Heart left ventricle (tissue), 16 donors: ENCODE measurements around the gene KERA. TPM values are rescaled to one million over a fixed set of nuclear protein-coding genes. Genes with fewer than 3 reads are reported as not detected.

Experiments
- ATAC-seq, 4 donors: fragments of 200-7000 bp; cut with Tn5 transposase; one replicate each; pipeline ENCODE4 v1.9.1; 2020 to 2022; ENCODE audit warnings: moderate library complexity in 4 of 4, mild to moderate bottlenecking in 3 of 4, moderate number of reproducible peaks in 1 of 4
- DNase-seq, 5 donors: peaks; one replicate each; pipeline ENCODE4 v3.0.0-alpha.2; 2020
- H3K27ac ChIP-seq, 12 donors: fragments of 200-600 bp; sonication (generic) in 4 of 12; one replicate each; pipeline versions ENCODE4 v1.5.0 to v1.8.0; 2016 to 2022; ENCODE audit warnings: mild to moderate bottlenecking in 2 of 12
- H3K27me3 ChIP-seq, 9 donors: fragments of 200-600 bp; sonication (generic) in 2 of 9; one replicate each; pipeline versions ENCODE4 v1.5.1 to v1.8.0; 2016 to 2022; ENCODE audit warnings: mild to moderate bottlenecking in 3 of 9
- H3K36me3 ChIP-seq, 9 donors: fragments of 200-600 bp; sonication (generic) in 2 of 9; one replicate each; pipeline versions ENCODE4 v1.5.0 to v1.8.0; 2018 to 2022; ENCODE audit warnings: mild to moderate bottlenecking in 2 of 9
- H3K4me1 ChIP-seq, 12 donors: fragments of 200-600 bp; sonication (generic) in 4 of 12; one replicate each; pipeline versions ENCODE4 v1.5.0 to v1.8.0; 2016 to 2022; ENCODE audit warnings: mild to moderate bottlenecking in 3 of 12
- H3K4me3 ChIP-seq, 12 donors: fragments of 200-600 bp; sonication (generic) in 4 of 12; one replicate each; pipeline versions ENCODE4 v1.5.0 to v1.8.0; 2017 to 2022; ENCODE audit warnings: mild to moderate bottlenecking in 9 of 12, moderate library complexity in 4 of 12
- H3K9me3 ChIP-seq, 12 donors: fragments of 200-600 bp; sonication (generic) in 4 of 12; one replicate each; pipeline versions ENCODE4 v1.5.0 to v1.8.0; 2016 to 2022; ENCODE audit warnings: mild to moderate bottlenecking in 1 of 12
- POLR2A ChIP-seq, 2 donors: fragments of 450-650 bp; IDR thresholded peaks; one replicate each; pipeline ENCODE4 v1.6.1; 2017; ENCODE audit warnings: antibody characterized with exemption in 2 of 2, mild to moderate bottlenecking in 2 of 2, moderate library complexity in 2 of 2
- WGBS, 4 donors: extraction: QIAGEN DNeasy Blood & Tissue Kit in 2 of 4; methylation state at CpG; one replicate each; pipeline versions ENCODE4 v1.1.5 to v1.1.7; 2013 to 2018; 5-methylcytosine and 5-hydroxymethylcytosine counted together
- intact Hi-C, 10 donors: fragments of 100-400 bp; cut with DNase I; formaldehyde crosslinking; loops; one replicate each; pipeline versions ENCODE4 v1.11.1 to v1.14.2; 2022
- polyA plus RNA-seq, 2 donors: library from polyadenylated mRNA; stranded (reverse); fragments of 200-250 nt; gene quantifications; one replicate each; pipeline ENCODE4 v1.2.3, GENCODE V29; 2013
- total RNA-seq, 9 donors: library from RNA; depleted of rRNA in 2 of 9; stranded (reverse); fragments of >200 nt in 2 of 9; fragmentation: NEBNext Ultra II Directional in 3 of 9; extraction: Animal tissue kit (Norgen Biotek cat#: 25700) in 3 of 9; gene quantifications; one replicate each; pipeline versions ENCODE4 v1.1.0 to v1.2.4, GENCODE V29; 2016 to 2023
- TF ChIP-seq, protein P1 (sequence below), 12 donors: fragments of 200-600 bp; sonication (generic) in 4 of 12; IDR thresholded peaks; one replicate each; pipeline versions ENCODE4 v1.5.0 to v1.8.0; 2018 to 2022; ENCODE audit warnings: antibody characterized with exemption in 12 of 12, mild to moderate bottlenecking in 5 of 12
- donor health status: ischemic (EF 13 %, LVEDD 7.1; RV severe dilation, severe dysfunction).
- donor health status: healthy with polysubstance abuse.
- donor health status: DM: no; HTN: yes; CAD: no.
- donor health status: DM: no; HTN: no; CAD: no.
- donor health status: ischemic (EF 25% LVEDD 6.9; RV normal size, moderate dysfunction).
- donor health status: ischemic (EF 25% LVEDD 5.7; RV mildly dilated, moderate dysfunction).
- donor health status: healthy.
- donor health status: DM: yes; HTN: yes; CAD: no.
- donor health status: ischemic (EF 35%, LVEDD 5.7; RV mildly dilated, moderate dysfunction).
- donor health status: nonischemic (EF 11% LVEDD 7.7; RV severe dilation, severe dysfunction).
- donor health status: DM: yes; HTN: yes; CAD: no.
- donor health status: PGD.
- donor health status: ischemic (EF 29% LVEDD 5.4; RV normal size, mild dysfunction).
- donor health status: nonischemic (EF 23%, LVEDD 6.1; RV moderate dilation, normal function).

Gene KERA
- total and polyA plus RNA-seq, 11 donors: not detected

DNA sequence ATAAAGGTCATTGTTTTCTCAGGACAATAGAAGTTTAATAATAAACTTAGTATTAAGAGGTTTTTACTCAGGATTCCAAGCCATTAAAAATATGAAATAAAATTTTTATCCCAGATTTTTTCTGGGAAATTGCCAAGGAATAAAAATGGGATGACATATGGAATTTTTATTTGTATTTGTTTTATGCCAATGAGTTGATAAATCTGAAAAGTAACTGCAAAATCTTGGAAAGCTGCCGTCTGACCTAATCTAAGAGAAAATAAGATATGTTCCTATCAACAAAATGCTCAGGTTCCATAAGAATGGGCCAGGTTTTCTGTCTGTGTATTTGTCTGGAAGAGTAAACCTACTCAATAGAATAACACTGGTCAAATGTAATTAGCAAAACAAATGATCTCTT, 22.2 kb upstream of the KERA start:
- Histone ChIP-seq H3K27me3 (no peaks in the 10 kb centered on the region), H3K36me3 (no peaks in the 10 kb centered on the region), H3K4me1 (peaks cover 0 to 5% (median 0%) of the 10 kb centered on the region in 12 donors), H3K9me3 (no peaks in the 10 kb centered on the region), H3K27ac (no peak overlapping the region), H3K4me3 (no peak overlapping the region)
- 57 to 81% (median 69%) methylated on average over 1 of the region's 1 CpG for WGBS, 4 donors
- DNase-seq: no peak
- no peak for ATAC-seq
- intact Hi-C loops: no loop called here
- TF ChIP-seq POLR2A (IDR thresholded peaks at IDR 0.05): no peak
- TF ChIP-seq, protein P1, sequence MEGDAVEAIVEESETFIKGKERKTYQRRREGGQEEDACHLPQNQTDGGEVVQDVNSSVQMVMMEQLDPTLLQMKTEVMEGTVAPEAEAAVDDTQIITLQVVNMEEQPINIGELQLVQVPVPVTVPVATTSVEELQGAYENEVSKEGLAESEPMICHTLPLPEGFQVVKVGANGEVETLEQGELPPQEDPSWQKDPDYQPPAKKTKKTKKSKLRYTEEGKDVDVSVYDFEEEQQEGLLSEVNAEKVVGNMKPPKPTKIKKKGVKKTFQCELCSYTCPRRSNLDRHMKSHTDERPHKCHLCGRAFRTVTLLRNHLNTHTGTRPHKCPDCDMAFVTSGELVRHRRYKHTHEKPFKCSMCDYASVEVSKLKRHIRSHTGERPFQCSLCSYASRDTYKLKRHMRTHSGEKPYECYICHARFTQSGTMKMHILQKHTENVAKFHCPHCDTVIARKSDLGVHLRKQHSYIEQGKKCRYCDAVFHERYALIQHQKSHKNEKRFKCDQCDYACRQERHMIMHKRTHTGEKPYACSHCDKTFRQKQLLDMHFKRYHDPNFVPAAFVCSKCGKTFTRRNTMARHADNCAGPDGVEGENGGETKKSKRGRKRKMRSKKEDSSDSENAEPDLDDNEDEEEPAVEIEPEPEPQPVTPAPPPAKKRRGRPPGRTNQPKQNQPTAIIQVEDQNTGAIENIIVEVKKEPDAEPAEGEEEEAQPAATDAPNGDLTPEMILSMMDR (IDR thresholded peaks at IDR 0.05): no peak

DNA sequence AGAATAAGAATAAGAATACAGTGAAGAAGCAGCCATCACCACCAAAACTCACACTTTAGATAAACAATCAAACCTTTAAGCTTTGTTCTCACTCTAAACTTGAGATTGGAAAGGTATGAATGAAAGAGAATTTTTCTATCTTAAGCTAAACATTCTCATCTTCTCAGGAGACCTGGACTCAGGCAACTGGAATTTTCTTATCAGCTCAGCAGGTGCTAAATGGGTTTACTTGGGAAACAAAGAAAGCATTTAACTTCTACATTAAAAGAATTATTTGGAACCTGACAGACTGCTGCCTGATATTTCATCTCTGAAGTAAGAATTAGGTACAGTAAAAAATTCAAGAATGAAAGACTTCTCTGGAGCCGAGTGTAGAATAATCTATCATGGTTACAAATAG, 20.7 kb upstream of the KERA start:
- ATAC-seq (no peak), DNase-seq (no peak)
- no peak overlapping the region for H3K27ac ChIP-seq
- TF ChIP-seq, protein P1 (IDR thresholded peaks at IDR 0.05): no peak
- no peak for TF ChIP-seq POLR2A (IDR thresholded peaks at IDR 0.05)
- peaks cover 0 to 6% (median 0%) of the 10 kb centered on the region in 12 donors for H3K4me1 ChIP-seq
- no peak overlapping the region for H3K4me3 ChIP-seq
- no peaks in the 10 kb centered on the region for H3K36me3 ChIP-seq
- no peaks in the 10 kb centered on the region for H3K27me3 ChIP-seq
- no peaks in the 10 kb centered on the region for H3K9me3 ChIP-seq
- 47 to 61% (median 56%) methylated on average over 1 of the region's 1 CpG for WGBS, 4 donors
- intact Hi-C loops: no loop called here

DNA sequence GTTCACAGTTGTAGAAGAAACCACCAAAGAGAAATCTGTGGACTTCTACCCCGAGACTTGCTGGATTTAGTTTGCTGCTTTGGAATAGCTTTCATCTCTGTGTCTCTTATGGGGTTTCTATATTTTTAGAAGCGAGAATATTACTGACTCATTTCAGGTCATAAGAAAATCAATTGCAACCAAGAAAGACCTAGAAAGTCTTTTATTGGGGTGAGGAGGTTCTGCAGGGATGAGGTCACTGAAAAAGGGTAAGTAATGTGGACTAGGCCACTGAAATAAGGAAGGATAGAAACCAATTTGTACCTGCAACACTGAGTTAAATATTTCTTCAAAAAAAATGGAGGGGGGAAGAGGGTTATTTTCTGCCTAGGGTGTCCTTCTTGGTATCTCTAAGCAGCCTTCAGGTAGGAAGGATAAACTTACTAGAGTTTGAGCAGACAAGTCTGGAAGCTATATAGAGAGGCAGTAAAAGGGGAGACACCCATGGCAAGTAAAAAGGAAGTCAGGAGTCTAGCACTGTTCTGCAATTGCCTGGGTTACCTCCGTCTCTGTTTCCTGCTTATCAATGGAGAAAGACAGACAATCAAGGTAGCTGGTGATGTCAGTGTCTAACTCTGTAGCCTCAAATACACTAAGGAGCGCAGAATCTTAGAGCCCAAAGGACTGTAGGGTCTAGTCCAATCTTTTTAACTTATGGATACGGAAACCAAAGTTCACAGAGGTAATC, 19.6 kb upstream of the KERA start:
- no peak for DNase-seq

DNA sequence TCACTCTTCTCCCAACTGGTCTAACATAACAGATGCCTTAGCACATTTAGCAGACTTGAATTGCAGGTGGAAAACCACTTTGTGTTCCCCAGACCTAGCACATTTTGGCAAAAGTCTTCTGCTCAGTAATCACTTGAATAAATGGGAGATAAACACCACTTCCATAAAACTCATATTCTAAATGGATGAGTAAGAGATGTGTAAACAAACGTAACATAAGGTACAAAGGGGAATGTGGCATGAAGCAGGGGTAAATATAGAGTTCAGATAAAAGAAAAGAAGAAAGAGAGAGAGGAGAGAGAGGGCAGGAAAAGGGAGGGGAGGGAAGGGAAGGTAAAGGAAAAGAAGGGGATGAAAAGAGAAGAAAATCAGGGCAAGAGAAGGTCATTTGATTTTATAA, 17.0 kb upstream of the KERA start:
- DNase-seq (no peak), ATAC-seq (peak in 2 of 4 donors; percentile 26 to 28)
- Histone ChIP-seq H3K4me3 (peak overlapping the region in 3 of 12 donors; percentile 17 to 33 (median 25)), H3K9me3 (no peaks in the 10 kb centered on the region), H3K36me3 (no peaks in the 10 kb centered on the region), H3K27ac (peak overlapping the region in 7 of 12 donors; percentile 1 to 68 (median 47)), H3K4me1 (peaks cover 0 to 6% (median 0%) of the 10 kb centered on the region in 12 donors), H3K27me3 (no peaks in the 10 kb centered on the region)
- no peak for TF ChIP-seq POLR2A (IDR thresholded peaks at IDR 0.05)
- TF ChIP-seq, protein P1 (IDR thresholded peaks at IDR 0.05): no peak
- 65 to 72% (median 69%) methylated on average over 1 of the region's 1 CpG for WGBS, 4 donors
- intact Hi-C loops: no loop called here

More for the DNA sequence above, 19.6 kb upstream of the KERA start:
- intact Hi-C loops: no loop called here
- Histone ChIP-seq H3K9me3 (no peaks in the 10 kb centered on the region), H3K27ac (no peak overlapping the region), H3K36me3 (no peaks in the 10 kb centered on the region), H3K4me3 (no peak overlapping the region), H3K27me3 (no peaks in the 10 kb centered on the region), H3K4me1 (peaks cover 0 to 6% (median 0%) of the 10 kb centered on the region in 12 donors)
- TF ChIP-seq, protein P1 (IDR thresholded peaks at IDR 0.05): no peak
- TF ChIP-seq POLR2A (IDR thresholded peaks at IDR 0.05): no peak
- 84 to 86% (median 85%) methylated on average over 5 of the region's 5 CpGs for WGBS, 4 donors
- ATAC-seq: no peak
